KMS-11 (cell line): ENCODE results near the gene RAP1B.

Experiments
- H2AFZ ChIP-seq: fragments of 200-600 bp; sonication (generic); 2 replicates; pipeline ENCODE4 v1.6.1; 2016; ENCODE audit warnings: antibody characterized with exemption, mixed run types, low read depth
- H3K27ac ChIP-seq: fragments of 200-600 bp; sonication (generic); 2 replicates; pipeline ENCODE4 v1.6.1; 2016; ENCODE audit warnings: mild to moderate bottlenecking, mixed run types
- H3K27me3 ChIP-seq: fragments of 200-600 bp; sonication (generic); 2 replicates; pipeline ENCODE4 v1.6.1; 2017; ENCODE audit warnings: mild to moderate bottlenecking, low read depth, mixed run types, moderate library complexity; ENCODE audit not compliant: insufficient read depth
- H3K36me3 ChIP-seq: fragments of 200-600 bp; sonication (generic); 2 replicates; pipeline ENCODE4 v1.6.1; 2017; ENCODE audit warnings: mild to moderate bottlenecking, mixed run types; ENCODE audit not compliant: insufficient read depth
- H3K4me1 ChIP-seq: fragments of 200-600 bp; sonication (generic); 2 replicates; pipeline ENCODE4 v1.6.1; 2016; ENCODE audit warnings: mild to moderate bottlenecking, low read depth, mixed run types; ENCODE audit not compliant: poor library complexity, severe bottlenecking
- H3K4me2 ChIP-seq: fragments of 200-600 bp; sonication (generic); 2 replicates; pipeline ENCODE4 v1.7.0; 2016; ENCODE audit warnings: mild to moderate bottlenecking, mixed run types
- H3K4me3 ChIP-seq: fragments of 200-600 bp; sonication (generic); IDR thresholded peaks from 2 replicates; pipeline ENCODE4 v1.6.1; 2017; ENCODE audit warnings: low read depth, low read length, mixed read lengths; ENCODE audit not compliant: insufficient read depth
- H3K79me2 ChIP-seq: fragments of 200-600 bp; sonication (generic); 2 replicates; pipeline ENCODE4 v1.6.1; 2016; ENCODE audit warnings: low read depth, mixed run types; ENCODE audit not compliant: insufficient read depth
- H3K9ac ChIP-seq: fragments of 200-600 bp; sonication (generic); 2 replicates; pipeline ENCODE4 v1.6.1; 2016; ENCODE audit warnings: mild to moderate bottlenecking, mixed run types
- H4K20me1 ChIP-seq: fragments of 200-600 bp; sonication (generic); 2 replicates; pipeline ENCODE4 v1.6.1; 2016; ENCODE audit warnings: mild to moderate bottlenecking, mixed run types; ENCODE audit not compliant: insufficient read depth
- CTCF ChIP-seq: fragments of 200-600 bp; sonication (generic); conservative IDR thresholded peaks from 2 replicates; pipeline ENCODE4 v1.6.1; 2017; ENCODE audit warnings: low read depth, mild to moderate bottlenecking, antibody characterized with exemption, low read length, moderate library complexity, mixed read lengths

The RAP1B gene

GRCh38 chr12:68578765-68579164 lies 31.9 kb upstream of the RAP1B start:
- Histone ChIP-seq H3K4me1 (no peaks in the 10 kb centered on the region), H3K79me2 (no peaks in the 10 kb centered on the region), H2AFZ (no peak overlapping the region), H3K9ac (no peak overlapping the region), H3K36me3 (no peaks in the 10 kb centered on the region), H3K4me2 (no peak overlapping the region), H3K4me3 (no peak overlapping the region), H4K20me1 (no peaks in the 10 kb centered on the region), H3K27ac (no peak overlapping the region), H3K27me3 (no peaks in the 10 kb centered on the region)
- TF ChIP-seq CTCF = no peak

GRCh38 chr12:68579254-68579653 lies 31.4 kb upstream of the RAP1B start:
- Histone ChIP-seq H4K20me1 (no peaks in the 10 kb centered on the region), H3K27ac (no peak overlapping the region), H3K9ac (no peak overlapping the region), H3K4me1 (no peaks in the 10 kb centered on the region), H3K4me2 (no peak overlapping the region), H3K36me3 (no peaks in the 10 kb centered on the region), H3K4me3 (no peak overlapping the region), H3K79me2 (no peaks in the 10 kb centered on the region), H2AFZ (no peak overlapping the region), H3K27me3 (no peaks in the 10 kb centered on the region)
- no peak for TF ChIP-seq CTCF

GRCh38 chr12:68580911-68581310 lies 29.8 kb upstream of the RAP1B start:
- no peaks in the 10 kb centered on the region for H3K4me1 ChIP-seq
- no peaks in the 10 kb centered on the region for H3K36me3 ChIP-seq
- TF ChIP-seq CTCF = no peak
- H3K27me3 ChIP-seq = no peaks in the 10 kb centered on the region
- H3K4me2 ChIP-seq = no peak overlapping the region
- H4K20me1 ChIP-seq = no peaks in the 10 kb centered on the region
- H2AFZ ChIP-seq = no peak overlapping the region
- no peaks in the 10 kb centered on the region for H3K79me2 ChIP-seq
- no peak overlapping the region for H3K9ac ChIP-seq
- H3K4me3 ChIP-seq = no peak overlapping the region
- H3K27ac ChIP-seq = no peak overlapping the region

- Histone ChIP-seq H3K4me2 (no peak overlapping the region), H3K27me3 (no peaks in the 10 kb centered on the region), H3K4me1 (no peaks in the 10 kb centered on the region), H3K79me2 (no peaks in the 10 kb centered on the region), H3K9ac (no peak overlapping the region), H2AFZ (no peak overlapping the region), H3K27ac (no peak overlapping the region), H3K4me3 (no peak overlapping the region), H4K20me1 (no peaks in the 10 kb centered on the region), H3K36me3 (no peaks in the 10 kb centered on the region)
- no peak for TF ChIP-seq CTCF
These were observed 28.8 kb upstream of the RAP1B start for GRCh38 chr12:68581926-68582325.

- TF ChIP-seq CTCF = no peak
- Histone ChIP-seq H3K27ac (no peak overlapping the region), H3K4me3 (no peak overlapping the region), H3K27me3 (no peaks in the 10 kb centered on the region), H3K79me2 (no peaks in the 10 kb centered on the region), H3K36me3 (no peaks in the 10 kb centered on the region), H3K4me1 (peaks cover 4% of the 10 kb centered on the region), H3K9ac (no peak overlapping the region), H2AFZ (no peak overlapping the region), H4K20me1 (no peaks in the 10 kb centered on the region), H3K4me2 (no peak overlapping the region)
These were observed 24.7 kb upstream of the RAP1B start for GRCh38 chr12:68585966-68586365.
